Progenitor cell of endocrine pancreas (in vitro differentiated cells): Measurements from ENCODE around the gene FUBP3. TPM values are rescaled to one million over a fixed set of nuclear protein-coding genes. Genes with fewer than 3 reads are reported as not detected.

Source experiments
- DNase-seq: peaks from one replicate; pipeline ENCODE4 v3.0.0; 2021; ENCODE audit warnings: low spot score; ENCODE audit not compliant: unreplicated experiment
- H3K27ac Mint-ChIP-seq: 2 replicates; pipeline ENCODE4 v1.8.0; 2021; ENCODE audit warnings: mild to moderate bottlenecking, moderate library complexity, mixed read lengths
- H3K27me3 Mint-ChIP-seq: 2 replicates; pipeline ENCODE4 v1.8.0; 2021; ENCODE audit warnings: mixed read lengths
- H3K36me3 Mint-ChIP-seq: 2 replicates; pipeline ENCODE4 v1.8.0; 2022; ENCODE audit warnings: mixed read lengths; ENCODE audit not compliant: insufficient read depth
- H3K4me1 Mint-ChIP-seq: 2 replicates; pipeline ENCODE4 v1.8.0; 2021; ENCODE audit warnings: low read depth, mixed read lengths
- H3K4me3 Mint-ChIP-seq: 2 replicates; pipeline ENCODE4 v1.8.0; 2021; ENCODE audit warnings: low read depth, mild to moderate bottlenecking, moderate library complexity, mixed read lengths
- H3K9me3 Mint-ChIP-seq: 2 replicates; pipeline ENCODE4 v1.8.0; 2021; ENCODE audit warnings: low read depth, mixed read lengths
- CTCF ChIP-seq: fragments of 200-600 bp; sonication (generic); IDR thresholded peaks from one replicate; pipeline ENCODE4 v1.5.0; 2021; ENCODE audit warnings: antibody characterized with exemption, mild to moderate bottlenecking; ENCODE audit not compliant: unreplicated experiment
- long read RNA-seq: library from polyadenylated mRNA; unstranded; transcript quantifications from one replicate; pipeline ENCODE4 v2.0.0, GENCODE V29; 2020
- total RNA-seq: library from RNA; stranded (reverse); gene quantifications from 2 replicates; pipeline ENCODE4 v1.2.1, GENCODE V29; 2021

The FUBP3 gene
- total RNA-seq = 62.8 and 68.9 TPM in 2 replicates
- long read RNA-seq, partial matches to known transcripts = 16 of 34 reads
- long read RNA-seq, other reads (novel, unspliced or antisense) = 13 of 34 reads

GRCh38 chr9:130578865-130579737 is at the start of gene FUBP3:
Gene FUBP3, plus strand, starts transcription at chr9:130579577. Its CDS starts 104 bp downstream, at chr9:130579681.
- Mint-ChIP-seq H3K9me3 (no peaks in the 10 kb centered on the region), H3K27me3 (peaks cover 3% of the 10 kb centered on the region), H3K4me3 (peak within 1 kb of the TSS; percentile 87), H3K27ac (peak within 1 kb of the TSS; percentile 91), H3K36me3 (no peaks in the 10 kb centered on the region), H3K4me1 (peaks cover 14% of the 10 kb centered on the region)
- TF ChIP-seq CTCF = no peak
- peak; percentile 82 for DNase-seq

- peaks cover 18% of the 10 kb centered on the region for H3K4me1 Mint-ChIP-seq
- DNase-seq = no peak
- no peaks in the 10 kb centered on the region for H3K9me3 Mint-ChIP-seq
- no peak overlapping the region for H3K27ac Mint-ChIP-seq
- TF ChIP-seq CTCF = no peak
- no peak overlapping the region for H3K4me3 Mint-ChIP-seq
- H3K27me3 Mint-ChIP-seq = peaks cover 22% of the 10 kb centered on the region
- H3K36me3 Mint-ChIP-seq = no peaks in the 10 kb centered on the region
Observed at GRCh38 chr9:130530938-130531337, 48.4 kb upstream of the FUBP3 start.

GRCh38 chr9:130531670-130532069 is 47.7 kb upstream of the FUBP3 start:
- H3K9me3 Mint-ChIP-seq = no peaks in the 10 kb centered on the region
- DNase-seq = no peak
- no peaks in the 10 kb centered on the region for H3K36me3 Mint-ChIP-seq
- H3K27me3 Mint-ChIP-seq = peaks cover 26% of the 10 kb centered on the region
- H3K4me3 Mint-ChIP-seq = no peak overlapping the region
- H3K27ac Mint-ChIP-seq = no peak overlapping the region
- TF ChIP-seq CTCF = no peak
- H3K4me1 Mint-ChIP-seq = peaks cover 18% of the 10 kb centered on the region

- no peaks in the 10 kb centered on the region for H3K36me3 Mint-ChIP-seq
- peaks cover 30% of the 10 kb centered on the region for H3K27me3 Mint-ChIP-seq
- peaks cover 10% of the 10 kb centered on the region for H3K4me1 Mint-ChIP-seq
- DNase-seq = no peak
- no peak overlapping the region for H3K4me3 Mint-ChIP-seq
- TF ChIP-seq CTCF = no peak
- no peak overlapping the region for H3K27ac Mint-ChIP-seq
- H3K9me3 Mint-ChIP-seq = no peaks in the 10 kb centered on the region
Observed at GRCh38 chr9:130532426-130533080, 46.8 kb upstream of the FUBP3 start.

GRCh38 chr9:130535818-130536521 is 43.4 kb upstream of the FUBP3 start:
- Mint-ChIP-seq H3K27ac (peak overlapping the region; percentile 78), H3K9me3 (no peaks in the 10 kb centered on the region), H3K36me3 (no peaks in the 10 kb centered on the region), H3K4me1 (peaks cover 6% of the 10 kb centered on the region), H3K4me3 (peak overlapping the region; percentile 42), H3K27me3 (peaks cover 59% of the 10 kb centered on the region)
- no peak for TF ChIP-seq CTCF
- DNase-seq = no peak
